Nephron (organoid): ENCODE data around the gene C7orf57.
A peak's percentile ranks its signal among the peaks of the same experiment; 100 is the strongest.

Experiments used
- H3K27ac Mint-ChIP-seq, 3 experiments: 2 replicates each; pipeline ENCODE4 v1.8.0; 2020; ENCODE audit warnings: mixed read lengths in 3 of 3, mild to moderate bottlenecking in 2 of 3, moderate library complexity in 1 of 3
- H3K27me3 Mint-ChIP-seq: 2 replicates; pipeline ENCODE4 v1.8.0; 2021; ENCODE audit warnings: low read depth, mild to moderate bottlenecking, moderate library complexity, mixed read lengths
- H3K36me3 Mint-ChIP-seq: 2 replicates; pipeline ENCODE4 v1.8.0; 2020; ENCODE audit warnings: low read depth, mixed read lengths
- H3K4me1 Mint-ChIP-seq: 2 replicates; pipeline ENCODE4 v1.8.0; 2020; ENCODE audit warnings: mixed read lengths
- H3K4me3 Mint-ChIP-seq, 3 experiments: 2 replicates each; pipeline ENCODE4 v1.8.0; 2020; ENCODE audit warnings: mild to moderate bottlenecking in 3 of 3, mixed read lengths in 3 of 3, moderate library complexity in 2 of 3
- H3K9me3 Mint-ChIP-seq: 2 replicates; pipeline ENCODE4 v1.8.0; 2020; ENCODE audit warnings: mixed read lengths
- TF ChIP-seq, protein P1 (sequence below), 3 experiments: fragments of 200-600 bp; sonication (generic); IDR thresholded peaks; one replicate each; pipeline ENCODE4 v1.5.0; 2021; ENCODE audit warnings: antibody characterized with exemption in 3 of 3; ENCODE audit not compliant: unreplicated experiment in 3 of 3

The C7orf57 gene

DNA sequence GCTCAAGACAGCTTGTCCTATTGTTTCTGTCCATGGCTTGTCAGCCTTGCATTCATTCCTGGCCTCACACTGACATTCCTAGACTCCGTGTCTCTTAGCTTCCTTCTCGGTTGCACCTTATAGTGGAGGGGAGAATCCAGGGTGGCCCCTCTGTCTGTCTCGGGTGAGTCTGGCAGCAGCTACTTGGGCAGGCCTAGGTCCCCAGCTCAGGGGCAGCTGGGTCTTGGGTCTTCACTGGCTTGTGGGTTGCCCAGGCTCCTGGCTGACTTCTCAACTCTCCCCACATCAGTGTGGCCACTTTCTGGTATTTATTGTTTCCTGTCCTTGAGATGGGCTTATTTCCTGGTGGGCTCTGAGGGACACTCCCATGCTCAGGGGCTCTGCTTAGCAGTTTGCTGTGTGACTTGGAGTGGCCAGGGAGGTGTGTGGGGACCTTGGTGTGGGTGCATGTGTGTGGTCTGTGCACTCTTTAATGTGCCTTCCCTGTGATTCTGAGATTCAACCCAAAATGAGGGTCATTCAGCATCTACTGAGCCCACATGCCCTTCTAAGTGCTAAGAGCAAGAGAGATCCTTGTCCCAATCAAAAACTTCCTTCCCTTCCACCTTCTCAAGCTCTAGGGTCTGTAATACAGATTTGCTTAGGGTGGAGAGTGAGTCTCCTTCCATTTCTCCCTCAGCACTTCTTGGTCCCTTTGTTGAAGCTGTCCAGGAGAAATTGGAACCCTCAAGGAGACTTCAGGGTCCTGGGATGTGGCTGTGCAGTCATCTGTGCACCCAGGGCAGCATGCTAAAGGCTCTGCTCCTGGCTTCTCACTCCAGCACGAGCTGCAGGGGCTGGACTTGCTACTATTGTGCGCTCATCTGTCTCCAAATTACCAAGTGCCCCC, 73.9 kb downstream of the C7orf57 start:
- H3K4me1 Mint-ChIP-seq, result no peaks in the 10 kb centered on the region
- no peak overlapping the region for H3K27ac Mint-ChIP-seq
- peaks cover 19% of the 10 kb centered on the region for H3K36me3 Mint-ChIP-seq
- no peak overlapping the region for H3K4me3 Mint-ChIP-seq
- TF ChIP-seq, protein P1, sequence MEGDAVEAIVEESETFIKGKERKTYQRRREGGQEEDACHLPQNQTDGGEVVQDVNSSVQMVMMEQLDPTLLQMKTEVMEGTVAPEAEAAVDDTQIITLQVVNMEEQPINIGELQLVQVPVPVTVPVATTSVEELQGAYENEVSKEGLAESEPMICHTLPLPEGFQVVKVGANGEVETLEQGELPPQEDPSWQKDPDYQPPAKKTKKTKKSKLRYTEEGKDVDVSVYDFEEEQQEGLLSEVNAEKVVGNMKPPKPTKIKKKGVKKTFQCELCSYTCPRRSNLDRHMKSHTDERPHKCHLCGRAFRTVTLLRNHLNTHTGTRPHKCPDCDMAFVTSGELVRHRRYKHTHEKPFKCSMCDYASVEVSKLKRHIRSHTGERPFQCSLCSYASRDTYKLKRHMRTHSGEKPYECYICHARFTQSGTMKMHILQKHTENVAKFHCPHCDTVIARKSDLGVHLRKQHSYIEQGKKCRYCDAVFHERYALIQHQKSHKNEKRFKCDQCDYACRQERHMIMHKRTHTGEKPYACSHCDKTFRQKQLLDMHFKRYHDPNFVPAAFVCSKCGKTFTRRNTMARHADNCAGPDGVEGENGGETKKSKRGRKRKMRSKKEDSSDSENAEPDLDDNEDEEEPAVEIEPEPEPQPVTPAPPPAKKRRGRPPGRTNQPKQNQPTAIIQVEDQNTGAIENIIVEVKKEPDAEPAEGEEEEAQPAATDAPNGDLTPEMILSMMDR (IDR thresholded peaks at IDR 0.05; ENCODE audit: unreplicated experiment in 3 of 3), result no peak
- no peaks in the 10 kb centered on the region for H3K9me3 Mint-ChIP-seq
- no peaks in the 10 kb centered on the region for H3K27me3 Mint-ChIP-seq

DNA sequence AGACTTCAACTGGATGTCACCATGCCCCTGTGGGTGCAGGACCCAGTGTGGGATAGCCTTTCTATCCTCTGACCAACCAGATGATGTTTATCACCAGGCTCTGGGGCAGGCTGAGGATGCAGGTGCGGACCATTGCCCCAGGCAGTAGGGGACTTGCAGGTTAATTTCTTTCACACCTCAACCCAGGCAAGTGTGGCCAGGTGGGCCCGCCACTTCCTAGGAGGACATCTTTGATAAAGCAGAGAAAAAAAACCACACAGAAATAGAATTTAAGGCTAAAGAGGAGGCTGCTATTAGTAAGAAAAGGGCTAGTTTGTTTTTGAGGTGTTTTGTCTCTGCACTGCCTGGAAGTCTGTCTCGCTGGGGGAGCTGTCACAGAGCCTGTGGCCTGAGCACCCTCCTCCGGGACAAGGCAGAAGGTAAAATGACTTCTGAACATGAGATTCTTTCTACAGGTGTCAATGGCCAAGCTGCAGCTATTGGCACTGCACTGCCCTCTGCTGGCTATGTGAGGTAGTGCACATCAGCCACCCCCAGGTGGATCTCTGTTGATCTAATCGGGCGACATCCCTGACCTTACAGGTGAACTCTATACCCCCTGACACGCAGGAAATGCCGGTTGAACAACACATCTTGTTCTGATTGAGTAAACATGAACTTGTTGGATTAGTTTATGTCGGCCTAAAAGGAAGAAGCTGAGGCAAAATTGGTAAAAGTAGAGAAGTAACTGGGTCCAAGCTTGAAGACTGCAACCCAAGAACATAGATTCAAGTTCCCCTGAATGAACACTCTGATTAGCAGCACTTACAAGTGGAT, 74.7 kb downstream of the C7orf57 start:
- no peaks in the 10 kb centered on the region for H3K9me3 Mint-ChIP-seq

DNA sequence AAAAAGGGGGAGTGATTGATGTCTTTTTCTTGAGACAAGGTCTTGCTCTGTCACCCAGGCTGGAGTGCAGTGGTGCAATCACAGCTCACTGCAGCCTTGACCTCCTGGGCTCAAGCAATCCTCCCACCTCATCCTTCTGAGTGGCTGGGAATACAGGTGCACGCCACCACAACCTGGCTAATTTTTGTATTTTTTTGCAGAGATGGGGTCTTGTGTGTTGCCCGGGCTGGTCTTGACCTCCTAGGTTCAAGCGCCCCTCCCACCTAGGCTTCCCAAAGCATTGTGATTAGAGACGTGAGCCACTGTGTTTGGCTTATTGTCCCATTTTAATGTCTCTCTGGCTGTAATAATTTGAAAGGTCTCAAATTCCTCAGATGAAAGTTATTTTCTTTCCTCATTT, 75.5 kb downstream of the C7orf57 start:
- H3K36me3 Mint-ChIP-seq, result peaks cover 9% of the 10 kb centered on the region
- no peak overlapping the region for H3K27ac Mint-ChIP-seq
- H3K4me1 Mint-ChIP-seq, result peaks cover 2% of the 10 kb centered on the region
- no peak overlapping the region for H3K4me3 Mint-ChIP-seq
- H3K27me3 Mint-ChIP-seq, result no peaks in the 10 kb centered on the region
- TF ChIP-seq, protein P1 (IDR thresholded peaks at IDR 0.05; ENCODE audit: unreplicated experiment in 3 of 3), result no peak
- H3K9me3 Mint-ChIP-seq, result no peaks in the 10 kb centered on the region

More for the DNA sequence above, 74.7 kb downstream of the C7orf57 start:
- H3K4me3 Mint-ChIP-seq, result no peak overlapping the region
- H3K27me3 Mint-ChIP-seq, result no peaks in the 10 kb centered on the region
- H3K36me3 Mint-ChIP-seq, result peaks cover 11% of the 10 kb centered on the region
- H3K27ac Mint-ChIP-seq, result peak overlapping the region in 1 of 3 experiments; percentile 42
- TF ChIP-seq, protein P1 (IDR thresholded peaks at IDR 0.05; ENCODE audit: unreplicated experiment in 3 of 3), result peak; percentile 97 to 99 (median 97)
- no peaks in the 10 kb centered on the region for H3K4me1 Mint-ChIP-seq
